HG03378 (cell line): Measurements from ENCODE around the gene CRYBG3.
"Not testable (repeated sequence)": the region's sequence is repeated elsewhere in the genome, so short reads cannot be mapped to it uniquely, and the experiment has no call there.

Experiments used
- ATAC-seq: cut with Tn5 transposase; IDR thresholded peaks from one replicate; pipeline ENCODE4 v1.9.1; 2021; ENCODE audit warnings: mild to moderate bottlenecking, moderate library complexity; ENCODE audit not compliant: unreplicated experiment

The CRYBG3 gene

GRCh38 chr3:97821774-97822358 is at the start of gene CRYBG3:
CRYBG3 (plus strand) TSS chr3:97822011; CDS start chr3:97822207, 196 bp downstream.
- ATAC-seq: peak; percentile 88

- ATAC-seq: no peak
These were observed 48.9 kb upstream of the CRYBG3 start for GRCh38 chr3:97772926-97773325.

- no peak for ATAC-seq
These were observed 43.7 kb upstream of the CRYBG3 start for GRCh38 chr3:97778152-97778551.

- ATAC-seq: peak; percentile 75
These were observed 28.3 kb upstream of the CRYBG3 start for GRCh38 chr3:97793420-97794019.

DNA sequence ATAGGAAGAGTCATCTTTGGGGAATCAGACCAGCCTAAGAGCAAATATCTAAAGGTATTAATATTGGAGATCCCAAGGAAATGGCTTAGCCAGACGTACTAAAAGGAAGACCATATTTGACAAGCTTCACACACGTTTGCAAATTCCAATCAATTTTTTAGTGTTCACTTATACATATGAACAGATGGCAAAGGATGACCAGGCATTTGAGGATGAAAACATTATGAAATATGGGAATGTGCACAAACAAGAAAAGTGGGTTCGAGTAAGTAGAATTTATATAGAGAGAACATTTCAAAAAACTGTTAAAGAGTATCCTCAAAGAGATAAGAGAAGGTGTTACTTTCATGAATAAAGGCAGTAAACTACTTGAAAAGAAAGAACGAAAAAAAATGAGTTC is 25.9 kb upstream of the CRYBG3 start:
- no peak for ATAC-seq

DNA sequence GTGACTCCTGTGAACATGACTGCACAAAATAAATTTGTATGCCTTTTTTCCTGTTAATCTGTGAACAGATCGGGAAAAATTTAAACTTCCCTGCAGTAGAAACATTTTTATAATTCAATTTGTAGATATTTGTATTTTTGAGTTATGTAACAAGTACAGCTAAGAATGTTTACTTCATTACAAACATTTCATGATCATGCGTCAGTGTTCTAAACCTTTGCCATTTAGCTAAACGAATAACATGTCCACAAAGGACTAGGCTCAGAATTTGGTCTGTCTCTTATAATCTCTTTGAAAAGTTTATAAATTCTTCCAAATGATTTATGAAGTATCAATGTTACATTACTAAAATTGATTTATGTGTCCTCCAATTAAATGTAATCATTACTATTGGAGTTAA is 17.3 kb upstream of the CRYBG3 start:
- no peak for ATAC-seq

DNA sequence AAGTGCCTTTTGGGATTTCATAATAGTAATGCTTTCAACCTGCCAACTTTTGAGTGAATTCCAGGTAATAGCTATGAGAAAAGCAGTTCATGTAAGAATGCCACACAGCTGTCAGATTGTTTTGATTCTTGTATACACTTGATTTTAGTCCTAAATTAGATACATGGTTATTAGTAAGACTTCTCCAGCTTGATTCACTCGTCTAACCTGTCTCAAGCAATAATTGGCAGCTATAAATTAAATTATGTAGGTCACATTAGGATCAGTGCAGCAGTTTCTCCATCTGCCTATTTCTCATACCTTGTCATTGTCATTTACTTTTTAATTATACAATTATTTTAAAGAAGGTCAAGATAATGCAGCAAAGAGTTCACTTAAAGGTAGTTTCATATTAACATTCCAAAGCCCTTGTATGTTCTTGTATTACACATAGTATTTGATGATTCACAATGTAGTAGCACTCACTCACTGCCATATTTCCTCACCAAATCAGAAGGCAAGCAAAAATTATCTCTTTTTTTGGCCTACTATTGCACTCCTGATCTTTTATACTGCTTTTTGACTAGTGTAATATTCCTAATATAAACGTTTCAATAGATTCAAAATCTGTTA is 10.9 kb upstream of the CRYBG3 start:
- no peak for ATAC-seq

GRCh38 chr3:97815149-97815917 is 6.5 kb upstream of the CRYBG3 start:
- peak; percentile 39 for ATAC-seq

- no peak for ATAC-seq
These were observed 5.0 kb upstream of the CRYBG3 start for GRCh38 chr3:97816811-97817210.

DNA sequence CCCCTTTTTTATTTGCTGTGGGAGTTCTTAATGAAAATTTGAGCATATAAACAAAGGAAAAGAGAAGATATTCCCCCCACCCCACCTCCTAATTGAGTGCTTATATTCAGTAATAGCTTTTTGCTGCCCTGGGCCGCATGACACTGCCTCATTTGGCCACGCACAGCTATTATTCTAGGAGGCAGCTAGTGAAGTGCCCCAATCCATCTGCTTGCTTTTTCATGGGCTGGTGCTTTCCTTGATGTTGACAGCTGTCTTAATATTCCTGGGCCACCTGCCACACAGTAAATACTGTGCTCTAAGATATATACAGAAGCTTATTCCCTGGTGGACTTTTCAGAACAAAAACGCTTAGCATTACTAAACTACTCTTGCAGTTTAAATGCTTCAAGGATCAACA is 3.8 kb upstream of the CRYBG3 start:
- no peak for ATAC-seq

DNA sequence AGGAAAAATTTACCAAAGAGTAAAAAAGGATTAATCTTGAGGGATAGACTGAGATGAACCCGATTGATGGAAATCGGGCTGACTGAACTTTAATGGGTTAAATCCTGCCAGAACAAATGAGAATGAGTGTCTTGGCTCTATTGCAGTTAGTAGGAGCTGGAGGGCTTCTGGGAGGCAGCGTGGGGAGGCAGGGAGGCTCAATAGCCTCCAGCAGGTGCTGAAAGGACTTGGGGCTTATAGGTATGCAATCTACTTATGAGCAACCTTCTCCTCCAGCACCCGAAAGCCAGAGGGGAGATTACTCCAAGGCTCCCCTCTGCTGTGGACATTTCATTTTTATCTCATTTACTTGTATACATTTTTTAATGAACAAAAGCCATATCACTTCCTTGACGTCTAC is 1.0 kb upstream of the CRYBG3 start:
- no peak for ATAC-seq

GRCh38 chr3:97821287-97821773 is 481 bp upstream of the CRYBG3 start:
- ATAC-seq: peak; percentile 55

DNA sequence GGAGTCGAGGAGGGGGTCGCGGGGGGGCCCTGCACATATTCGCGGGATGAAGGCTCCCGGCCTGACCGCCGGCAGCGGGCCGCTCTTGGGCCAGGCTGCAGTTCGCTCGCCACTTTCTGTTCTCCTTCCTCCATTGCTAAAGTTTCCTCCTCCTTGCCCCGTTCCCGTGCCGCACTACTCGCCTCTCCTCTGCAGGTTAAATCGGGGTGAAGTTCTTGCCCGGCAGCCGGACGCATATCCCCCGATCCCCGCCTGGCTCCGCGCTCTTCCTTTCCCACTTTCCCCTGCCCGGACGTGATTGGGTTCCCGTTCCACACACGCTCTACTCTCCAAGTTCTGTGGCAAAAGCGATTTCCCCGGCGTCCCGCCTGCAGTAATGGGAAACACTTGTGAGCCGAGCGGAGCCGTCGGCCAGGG is 556 bp downstream of the CRYBG3 start:
- ATAC-seq: peak; percentile 27

- ATAC-seq: no peak
These were observed 1.5 kb downstream of the CRYBG3 start for GRCh38 chr3:97823046-97824004.

DNA sequence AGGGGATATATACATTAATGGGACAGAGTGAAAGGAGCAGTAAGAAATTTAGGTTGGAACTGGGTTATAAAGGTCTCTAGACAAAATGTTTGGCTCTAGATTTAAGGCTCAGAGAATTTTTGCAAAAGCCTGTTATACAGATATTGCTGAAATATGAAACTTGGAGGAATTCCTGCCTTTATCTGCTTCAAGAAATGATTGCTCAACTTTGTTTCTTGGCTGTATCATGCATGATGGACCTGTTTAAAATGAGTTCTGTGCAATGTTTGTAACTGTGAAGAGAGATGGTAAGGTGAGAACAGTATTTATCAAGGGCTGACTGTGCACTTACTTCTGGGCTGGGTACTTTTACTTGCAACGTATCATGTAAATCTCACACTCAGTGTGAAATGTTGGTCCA is 3.3 kb downstream of the CRYBG3 start:
- ATAC-seq: no peak

DNA sequence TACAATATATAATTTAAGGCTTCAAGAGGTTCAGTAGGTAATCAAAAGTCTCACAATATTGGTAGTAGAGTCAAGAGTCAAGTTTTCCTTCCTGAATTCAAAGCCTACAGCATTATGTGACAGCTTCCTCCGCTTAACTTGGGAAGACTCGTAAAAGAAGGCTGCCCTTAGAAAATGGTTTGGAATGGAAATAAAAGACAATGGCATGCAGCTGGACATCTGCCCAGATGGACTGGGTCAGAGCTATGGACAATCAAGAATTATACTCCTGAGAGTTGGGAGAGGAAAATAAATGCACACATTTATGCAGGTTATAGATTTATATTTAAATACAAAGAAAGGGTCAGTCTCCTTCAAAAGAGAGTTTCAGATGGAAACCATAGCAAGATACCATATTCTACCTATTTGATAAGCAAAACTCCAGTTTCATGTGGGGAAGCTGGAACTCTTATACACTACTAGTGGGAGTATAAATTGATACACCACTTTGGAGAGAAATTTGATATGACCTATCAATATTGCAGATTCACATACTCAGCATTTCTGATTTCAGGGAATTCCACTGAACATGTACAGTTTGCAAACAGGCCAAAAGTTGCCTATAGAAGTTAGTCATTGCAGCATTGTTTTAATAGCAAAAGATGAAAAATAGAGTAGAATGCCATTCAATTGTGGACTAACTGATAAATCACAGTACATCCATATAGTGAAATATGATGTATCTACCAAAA is 6.1 kb downstream of the CRYBG3 start:
- no peak for ATAC-seq

DNA sequence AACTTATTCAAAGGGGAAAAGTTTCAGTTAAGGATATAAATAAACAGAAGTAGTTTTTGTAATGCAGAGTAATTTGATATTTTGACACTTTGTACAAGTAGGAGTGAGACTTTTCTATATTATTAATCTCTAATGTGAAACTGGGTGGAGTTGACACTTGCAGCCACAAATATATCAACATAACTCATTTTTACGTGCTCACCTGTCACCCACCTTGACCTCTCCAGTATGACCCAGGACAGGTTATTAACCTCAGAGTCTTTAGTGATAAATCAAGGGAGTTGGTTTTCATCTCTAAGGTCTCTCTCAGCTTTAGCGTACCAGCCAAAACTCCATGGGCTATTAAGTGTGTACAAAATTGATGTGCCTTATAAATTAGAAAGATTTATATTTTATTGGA is 7.4 kb downstream of the CRYBG3 start:
- no peak for ATAC-seq

GRCh38 chr3:97830638-97831037 is 8.8 kb downstream of the CRYBG3 start:
- ATAC-seq: no peak

DNA sequence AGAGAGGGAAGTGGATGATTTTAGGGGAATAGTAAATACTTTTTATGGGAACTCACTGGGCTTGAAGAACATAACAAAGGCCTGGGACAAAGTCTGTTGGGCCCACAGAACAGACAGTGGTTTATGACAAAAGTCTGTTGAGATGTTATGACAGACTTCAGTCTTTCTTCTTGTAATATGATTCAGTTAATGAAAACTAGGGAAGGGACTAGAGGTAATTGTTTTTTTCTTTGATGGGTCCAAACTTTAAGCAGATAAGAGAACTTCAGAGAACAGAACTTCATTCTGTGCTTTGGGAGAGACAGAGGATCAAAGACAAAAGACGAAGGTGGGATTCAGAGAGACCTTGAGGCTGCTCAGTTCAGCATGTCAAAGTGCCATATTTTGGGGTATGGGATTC is 9.3 kb downstream of the CRYBG3 start:
- no peak for ATAC-seq

DNA sequence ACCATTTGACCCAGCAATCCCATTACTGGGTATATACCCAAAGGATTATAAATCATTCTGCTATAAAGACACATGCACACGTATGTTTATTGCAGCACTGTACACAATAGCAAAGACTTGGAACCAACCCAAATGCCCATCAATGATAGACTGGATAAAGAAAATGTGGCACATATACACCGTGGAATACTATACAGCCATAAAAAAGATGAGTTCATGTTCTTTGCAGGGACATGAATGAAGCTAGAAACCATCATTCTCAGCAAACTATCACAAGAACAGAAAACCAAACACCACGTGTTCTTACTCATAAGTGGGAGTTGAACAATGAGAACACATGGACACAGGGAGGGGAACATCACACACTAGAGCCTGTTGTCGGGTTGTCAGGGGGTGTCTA is 11.4 kb downstream of the CRYBG3 start:
- not testable (repeated sequence) for ATAC-seq
